DND-41 (cell line): Measurements from ENCODE around the gene E2F4.

Experiments used
- CTCF ChIP-seq: IDR thresholded peaks from 2 replicates; pipeline ENCODE4 v1.5.1; 2012; ENCODE audit warnings: borderline replicate concordance, low read length, moderate library complexity, mild to moderate bottlenecking; ENCODE audit not compliant: poor library complexity, severe bottlenecking; ENCODE audit errors: extremely low read depth
- EZH2 ChIP-seq: IDR thresholded peaks from 3 replicates; pipeline ENCODE4 v1.6.1; 2012; ENCODE audit warnings: borderline replicate concordance, low read depth, mild to moderate bottlenecking, moderate library complexity, low read length, inconsistent platforms; ENCODE audit not compliant: severe bottlenecking

DNA sequence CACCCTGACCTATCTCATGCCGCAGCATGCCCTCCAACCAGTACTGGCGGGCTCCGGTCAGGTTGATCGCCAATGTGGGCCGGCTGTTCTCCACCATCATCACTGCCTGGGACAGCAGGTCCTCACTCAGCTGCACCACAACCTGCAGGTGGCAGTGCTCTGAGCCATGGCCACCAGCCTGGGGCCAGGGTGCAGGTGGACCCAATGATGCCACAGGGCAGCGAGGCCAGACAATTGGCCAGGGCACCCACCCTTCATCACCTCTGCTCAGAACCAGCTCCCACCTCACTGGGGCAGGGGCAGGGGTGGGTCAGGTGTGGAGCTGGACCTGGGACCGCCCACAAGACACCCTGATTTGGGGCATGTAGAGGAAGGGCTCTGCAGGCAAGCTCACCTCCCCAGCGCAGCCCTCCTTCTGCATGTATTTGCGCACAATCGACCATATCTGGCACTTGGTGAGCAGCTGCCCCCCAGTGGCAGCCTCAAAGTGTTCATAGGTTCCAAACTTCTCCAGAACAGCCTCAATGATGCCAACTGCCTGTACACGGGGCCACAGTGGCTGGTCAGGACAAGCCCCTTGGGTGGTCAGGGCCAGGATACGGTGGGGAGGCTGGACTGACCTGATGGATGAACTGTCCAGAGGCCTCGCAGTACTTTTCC is 12.4 kb upstream of the E2F4 start:
- peak; percentile 45 for TF ChIP-seq CTCF
- TF ChIP-seq EZH2: no peak
